Heart right ventricle (tissue), 16 donors: Measurements from ENCODE around the gene C3orf20. TPM values are rescaled to one million over a fixed set of nuclear protein-coding genes. Genes with fewer than 3 reads are reported as not detected.

ENCODE experiments used
- ATAC-seq, 8 donors: fragments of 200-7000 bp; cut with Tn5 transposase; one replicate each; pipeline ENCODE4 v1.9.1; 2020; ENCODE audit warnings: mild to moderate bottlenecking in 8 of 8, moderate library complexity in 8 of 8, moderate number of reproducible peaks in 1 of 8
- DNase-seq, 2 donors: peaks; one replicate each; pipeline ENCODE4 v3.0.0-alpha.2; 2020
- H3K27ac ChIP-seq, 10 donors: fragments of 200-600 bp; sonication (generic) in 2 of 10; one replicate each; pipeline versions ENCODE4 v1.5.0 to v1.8.0; 2020 to 2022; ENCODE audit warnings: mild to moderate bottlenecking in 3 of 10
- H3K27me3 ChIP-seq, 7 donors: fragments of 200-600 bp; one replicate each; pipeline ENCODE4 v1.8.0; 2021 to 2022; ENCODE audit warnings: mild to moderate bottlenecking in 2 of 7
- H3K36me3 ChIP-seq, 9 donors: fragments of 200-600 bp; sonication (generic) in 1 of 9; one replicate each; pipeline versions ENCODE4 v1.5.0 to v1.8.0; 2020 to 2022; ENCODE audit warnings: mild to moderate bottlenecking in 2 of 9
- H3K4me1 ChIP-seq, 9 donors: fragments of 200-600 bp; sonication (generic) in 1 of 9; one replicate each; pipeline versions ENCODE4 v1.5.0 to v1.8.0; 2020 to 2022; ENCODE audit warnings: mild to moderate bottlenecking in 4 of 9
- H3K4me3 ChIP-seq, 10 donors: fragments of 200-600 bp; sonication (generic) in 2 of 10; one replicate each; pipeline versions ENCODE4 v1.5.0 to v1.8.0; 2020 to 2022; ENCODE audit warnings: mild to moderate bottlenecking in 7 of 10, moderate library complexity in 2 of 10
- H3K9me3 ChIP-seq, 11 donors: fragments of 200-600 bp in 10 of 11; sonication (generic) in 2 of 11; one replicate each; pipeline versions ENCODE4 v1.5.0 to v1.8.0; 2013 to 2022; ENCODE audit warnings: mild to moderate bottlenecking in 2 of 11, control low read depth in 1 of 11, moderate library complexity in 1 of 11
- CTCF ChIP-seq, 9 donors: fragments of 200-600 bp; sonication (generic) in 2 of 9; IDR thresholded peaks; one replicate each; pipeline versions ENCODE4 v1.5.0 to v1.8.0; 2021 to 2022; ENCODE audit warnings: antibody characterized with exemption in 9 of 9, mild to moderate bottlenecking in 5 of 9, moderate library complexity in 1 of 9
- WGBS, 2 donors: extraction: QIAGEN DNeasy Blood & Tissue Kit; methylation state at CpG; one replicate each; pipeline ENCODE4 v1.1.7; 2013; ENCODE audit warnings: inconsistent platforms in 1 of 2; 5-methylcytosine and 5-hydroxymethylcytosine counted together
- intact Hi-C, 10 donors: fragments of 100-400 bp; cut with DNase I; formaldehyde crosslinking; loops; one replicate each; pipeline versions ENCODE4 v1.11.1 to v1.14.2; 2022
- polyA plus RNA-seq, 2 donors: library from polyadenylated mRNA; stranded (reverse); fragments of 200-250 nt; gene quantifications; one replicate each; pipeline ENCODE4 v1.2.3, GENCODE V29; 2013
- total RNA-seq, 10 donors: library from RNA; stranded (reverse); fragmentation: NEBNext Ultra II Directional in 3 of 10; extraction: Animal tissue kit (Norgen Biotek cat#: 25700) in 3 of 10; gene quantifications; one replicate each; pipeline versions ENCODE4 v1.2.1 to v1.2.4, GENCODE V29; 2021 to 2023
- donor health status: Arrhythmogenic right ventricular cardiomyopathy.
- donor health status: ischemic (EF 13 %, LVEDD 7.1; RV severe dilation, severe dysfunction).
- donor health status: healthy with polysubstance abuse.
- donor health status: DM: no; HTN: yes; CAD: no.
- donor health status: DM: no; HTN: no; CAD: no.
- donor health status: ischemic (EF 25% LVEDD 6.9; RV normal size, moderate dysfunction).
- donor health status: ischemic (EF 25% LVEDD 5.7; RV mildly dilated, moderate dysfunction).
- donor health status: healthy.
- donor health status: DM: yes; HTN: yes; CAD: no.
- donor health status: Ischemic cardiomyopathy.
- donor health status: ischemic (EF 35%, LVEDD 5.7; RV mildly dilated, moderate dysfunction).
- donor health status: nonischemic (EF 11% LVEDD 7.7; RV severe dilation, severe dysfunction).
- donor health status: DM: yes; HTN: yes; CAD: no.
- donor health status: PGD.
- donor health status: ischemic (EF 29% LVEDD 5.4; RV normal size, mild dysfunction).
- donor health status: nonischemic (EF 23%, LVEDD 6.1; RV moderate dilation, normal function).

C3orf20 gene
- total and polyA plus RNA-seq, 12 donors = 0.10 to 0.36 (median 0.16) TPM; not detected in 7

GRCh38 chr3:14760185-14760584 is 85.2 kb downstream of the C3orf20 start:
- Histone ChIP-seq H3K4me1 (no peaks in the 10 kb centered on the region), H3K27me3 (no peaks in the 10 kb centered on the region), H3K36me3 (no peaks in the 10 kb centered on the region), H3K9me3 (no peaks in the 10 kb centered on the region), H3K4me3 (no peak overlapping the region), H3K27ac (no peak overlapping the region)
- TF ChIP-seq CTCF (IDR thresholded peaks at IDR 0.05) = no peak
- DNase-seq = no peak
- no peak for ATAC-seq
- intact Hi-C loops = no loop called here

GRCh38 chr3:14761121-14761672 is 86.3 kb downstream of the C3orf20 start:
- no peaks in the 10 kb centered on the region for H3K27me3 ChIP-seq
- no peak overlapping the region for H3K4me3 ChIP-seq
- H3K4me1 ChIP-seq = no peaks in the 10 kb centered on the region
- DNase-seq (no peak), ATAC-seq (no peak)
- TF ChIP-seq CTCF (IDR thresholded peaks at IDR 0.05) = no peak
- intact Hi-C loops = no loop called here
- 45 to 46% methylated on average over 9 of the region's 9 CpGs for WGBS, 2 donors
- H3K27ac ChIP-seq = no peak overlapping the region
- H3K9me3 ChIP-seq = no peaks in the 10 kb centered on the region
- no peaks in the 10 kb centered on the region for H3K36me3 ChIP-seq

- Histone ChIP-seq H3K4me3 (no peak overlapping the region), H3K36me3 (no peaks in the 10 kb centered on the region), H3K27me3 (no peaks in the 10 kb centered on the region), H3K27ac (no peak overlapping the region), H3K4me1 (no peaks in the 10 kb centered on the region), H3K9me3 (no peaks in the 10 kb centered on the region)
- WGBS, 2 donors = 94 to 97% methylated on average over 2 of the region's 2 CpGs
- no peak for DNase-seq
- intact Hi-C loops = no loop called here
- no peak for TF ChIP-seq CTCF (IDR thresholded peaks at IDR 0.05)
- ATAC-seq = no peak
These were observed 86.9 kb downstream of the C3orf20 start for GRCh38 chr3:14761866-14762265.

- DNase-seq (no peak), ATAC-seq (no peak)
- H3K27ac ChIP-seq = no peak overlapping the region
These were observed 87.8 kb downstream of the C3orf20 start for GRCh38 chr3:14762701-14763100.

More at GRCh38 chr3:14762701-14763100, 87.8 kb downstream of the C3orf20 start:
- TF ChIP-seq CTCF (IDR thresholded peaks at IDR 0.05) = no peak
- 93 to 99% methylated on average over 3 of the region's 3 CpGs for WGBS, 2 donors
- Histone ChIP-seq H3K36me3 (no peaks in the 10 kb centered on the region), H3K4me1 (no peaks in the 10 kb centered on the region), H3K27me3 (no peaks in the 10 kb centered on the region), H3K9me3 (no peaks in the 10 kb centered on the region), H3K4me3 (no peak overlapping the region)
- intact Hi-C loops = no loop called here
